ENCODE results near the gene IFNG.

Gene IFNG

GRCh38 chr12:68166317-68166831 lies 6.8 kb upstream of the IFNG start:
- DNase-seq = no peak

- DNase-seq = no peak
Observed at GRCh38 chr12:68163560-68164081, 4.1 kb upstream of the IFNG start.

- DNase-seq = no peak
Observed at GRCh38 chr12:68162374-68162773, 2.8 kb upstream of the IFNG start.

- no peak for DNase-seq
Observed at GRCh38 chr12:68158432-68158831, 1.1 kb downstream of the IFNG start.

GRCh38 chr12:68157380-68157779 lies 2.2 kb downstream of the IFNG start:
- no peak for DNase-seq

GRCh38 chr12:68156636-68157035 lies 2.9 kb downstream of the IFNG start:
- DNase-seq = no peak

GRCh38 chr12:68154779-68155178 lies 4.8 kb downstream of the IFNG start:
- no peak for DNase-seq

GRCh38 chr12:68148261-68148951 lies 11.1 kb downstream of the IFNG start:
- no peak for DNase-seq

GRCh38 chr12:68140556-68140955 lies 19.0 kb downstream of the IFNG start:
- DNase-seq = no peak

GRCh38 chr12:68139941-68140340 lies 19.6 kb downstream of the IFNG start:
- no peak for DNase-seq

GRCh38 chr12:68139001-68139400 lies 20.5 kb downstream of the IFNG start:
- no peak for DNase-seq

- no peak for DNase-seq
Observed at GRCh38 chr12:68138480-68138879, 21.1 kb downstream of the IFNG start.

- no peak for DNase-seq
Observed at GRCh38 chr12:68137335-68137830, 22.2 kb downstream of the IFNG start.

- DNase-seq = no peak
Observed at GRCh38 chr12:68135520-68135919, 24.0 kb downstream of the IFNG start.

GRCh38 chr12:68131867-68132414 lies 27.6 kb downstream of the IFNG start:
- no peak for DNase-seq

GRCh38 chr12:68129979-68130378 lies 29.6 kb downstream of the IFNG start:
- DNase-seq = no peak

GRCh38 chr12:68122236-68122920 lies 37.2 kb downstream of the IFNG start:
- DNase-seq = no peak

- no peak for DNase-seq
Observed at GRCh38 chr12:68121143-68121542, 38.4 kb downstream of the IFNG start.

GRCh38 chr12:68119724-68120211 lies 39.8 kb downstream of the IFNG start:
- no peak for DNase-seq

GRCh38 chr12:68119250-68119649 lies 40.3 kb downstream of the IFNG start:
- no peak for DNase-seq

- DNase-seq = no peak
Observed at GRCh38 chr12:68118096-68118755, 41.3 kb downstream of the IFNG start.

GRCh38 chr12:68117661-68118060 lies 41.9 kb downstream of the IFNG start:
- DNase-seq = no peak

GRCh38 chr12:68115281-68115680 lies 44.3 kb downstream of the IFNG start:
- DNase-seq = no peak

Data from activated CD4-positive, alpha-beta T cell treated with anti-CD3 and anti-CD28 coated beads for 1 hour (primary cell).